Endothelial cell of umbilical vein (primary cell): Measurements from ENCODE around the gene SLC27A2. TPM values are rescaled to one million over a fixed set of nuclear protein-coding genes. Genes with fewer than 3 reads are reported as not detected.

Experiments
- BruUV-seq: library from RNA; stranded (reverse); fragments of 400-500 nt; replicated peaks from 2 replicates; lab custom pipeline; 2021; lab: Mats Ljungman, UMichigan
- CTCF ChIA-PET: fragments of 300-600, 350-600 bp; sonication (Branson Sonifier 250); formaldehyde crosslinking; loops from one replicate; lab custom pipeline; 2021; ENCODE audit warnings: antibody characterized with exemption, inconsistent platforms; lab: Charles Lee
- POLR2A ChIA-PET: fragments of 300-600, 350-600 bp; sonication (Branson Sonifier 250); formaldehyde crosslinking; loops from one replicate; lab custom pipeline; 2021; ENCODE audit warnings: antibody characterized with exemption, inconsistent platforms; lab: Charles Lee
- DNase-seq: peaks from one replicate; pipeline ENCODE4 v3.0.0-alpha.2; 2011; ENCODE audit warnings: low read depth, low spot score
- FAIRE-seq: peaks from 2 replicates; lab custom pipeline; 2011; peaks lifted over from hg19 to GRCh38; lab: Jason Lieb, UNC
- H2AFZ ChIP-seq: 2 replicates; pipeline ENCODE4 v1.6.0; 2012; ENCODE audit warnings: low read depth, low read length, control low read depth, inconsistent platforms
- H3K27ac ChIP-seq: 2 replicates; pipeline ENCODE4 v1.5.1; 2011; ENCODE audit warnings: low read depth, mild to moderate bottlenecking, control low read depth, low read length, moderate library complexity; ENCODE audit not compliant: insufficient read depth
- H3K27me3 ChIP-seq, 2 experiments: 2 replicates each; pipeline versions ENCODE4 v1.6.0 to v1.6.1; 2011; ENCODE audit warnings: low read length in 2 of 2, mixed read lengths in 1 of 2; ENCODE audit not compliant: control insufficient read depth in 2 of 2, insufficient read depth in 2 of 2
- H3K36me3 ChIP-seq, 2 experiments: 2 replicates in 1 of 2; 3 replicates in 1 of 2; pipeline ENCODE4 v1.5.1; 2011; ENCODE audit warnings: low read length in 2 of 2, mild to moderate bottlenecking in 1 of 2, moderate library complexity in 1 of 2; ENCODE audit not compliant: control insufficient read depth in 2 of 2, insufficient read depth in 2 of 2; ENCODE audit errors: extremely low read depth in 1 of 2
- H3K4me1 ChIP-seq: 3 replicates; pipeline ENCODE4 v1.5.1; 2011; ENCODE audit warnings: mild to moderate bottlenecking, low read length; ENCODE audit not compliant: control insufficient read depth, insufficient read depth; ENCODE audit errors: extremely low read depth
- H3K4me2 ChIP-seq: 2 replicates; pipeline ENCODE4 v1.6.1; 2011; ENCODE audit warnings: low read length, control low read depth, mixed read lengths; ENCODE audit not compliant: insufficient read depth
- H3K4me3 ChIP-seq, 3 experiments: fragments of 200-600 bp in 1 of 3; sonication (generic), shearing (Covaris generic) in 1 of 3; replicated peaks in 1 of 3; 2 replicates each; pipeline ENCODE4 v1.5.1; 2011 to 2016; ENCODE audit warnings: control low read depth in 3 of 3, low read length in 3 of 3, mild to moderate bottlenecking in 2 of 3, inconsistent platforms in 1 of 3, low read depth in 1 of 3, moderate library complexity in 1 of 3; ENCODE audit not compliant: insufficient read depth in 1 of 3
- H3K79me2 ChIP-seq: 2 replicates; pipeline ENCODE4 v1.6.0; 2012; ENCODE audit warnings: low read length, inconsistent platforms; ENCODE audit not compliant: control insufficient read depth, insufficient read depth
- H3K9ac ChIP-seq: replicated peaks from 2 replicates; pipeline ENCODE3; 2011; ENCODE audit warnings: low read length, control low read depth; ENCODE audit not compliant: insufficient read depth; ENCODE audit errors: extremely low read depth
- H3K9me1 ChIP-seq: replicated peaks from 3 replicates; pipeline ENCODE4 v1.6.0; 2011; ENCODE audit warnings: mild to moderate bottlenecking, low read length; ENCODE audit not compliant: control insufficient read depth, insufficient read depth; ENCODE audit errors: extremely low read depth
- H3K9me3 ChIP-seq: replicated peaks from 2 replicates; pipeline ENCODE4 v1.5.1; 2012; ENCODE audit warnings: low read length, inconsistent platforms; ENCODE audit not compliant: control insufficient read depth, insufficient read depth
- H4K20me1 ChIP-seq: replicated peaks from 2 replicates; pipeline ENCODE3; 2011; ENCODE audit warnings: mild to moderate bottlenecking, low read length; ENCODE audit not compliant: control insufficient read depth, insufficient read depth; ENCODE audit errors: extremely low read depth
- EZH2 ChIP-seq: IDR thresholded peaks from 2 replicates; pipeline ENCODE4 v1.6.1; 2012; ENCODE audit warnings: borderline replicate concordance, low read depth, mild to moderate bottlenecking, moderate library complexity, low read length, inconsistent platforms; ENCODE audit not compliant: severe bottlenecking
- FOS ChIP-seq: IDR thresholded peaks from 2 replicates; pipeline ENCODE4 v1.6.1; 2011; ENCODE audit warnings: mild to moderate bottlenecking, low read length, moderate library complexity, borderline replicate concordance; ENCODE audit not compliant: insufficient read depth
- GATA2 ChIP-seq: IDR thresholded peaks from 2 replicates; pipeline ENCODE4 v1.7.0; 2011; ENCODE audit warnings: low read depth, mild to moderate bottlenecking, moderate library complexity, mixed read lengths, low read length; ENCODE audit not compliant: insufficient read length, insufficient read depth
- JUN ChIP-seq: IDR thresholded peaks from 2 replicates; pipeline ENCODE4 v1.6.1; 2011; ENCODE audit warnings: borderline replicate concordance, low read depth; ENCODE audit not compliant: insufficient read length, insufficient read depth
- MYC ChIP-seq: IDR thresholded peaks from one replicate; pipeline ENCODE4 v1.6.1; 2011; ENCODE audit warnings: mild to moderate bottlenecking, low read depth, low read length
- POLR2A ChIP-seq: IDR thresholded peaks from 2 replicates; pipeline ENCODE4 v1.6.1; 2012; ENCODE audit warnings: low read depth, mild to moderate bottlenecking, control low read depth, low read length
- POLR2AphosphoS5 ChIP-seq: IDR thresholded peaks from 2 replicates; pipeline ENCODE4 v1.6.1; 2012; ENCODE audit warnings: low read depth, mild to moderate bottlenecking, control low read depth, low read length, moderate library complexity; ENCODE audit not compliant: insufficient read depth
- dilution Hi-C: fragments of 300-500 bp; cut with MboI; formaldehyde crosslinking; loops from one replicate; pipeline ENCODE4 v1.15.0; 2019; ENCODE audit warnings: low sequenced_read_pairs; ENCODE audit not compliant: extremely low pct_ligation_motif_present
- intact Hi-C: fragments of 100-400 bp; cut with micrococcal nuclease; formaldehyde crosslinking; loops from one replicate; pipeline ENCODE4 v1.10.0; 2022
- polyA plus RNA-seq, 4 experiments: library from polyadenylated mRNA; depleted of rRNA in 3 of 4; stranded (reverse) in 3 of 4; unstranded in 1 of 4; fragments of >200 nt; gene quantifications; 2 replicates each; pipeline versions ENCODE4 v1.2.1 to v1.2.3, GENCODE V29; 2011 to 2012; ENCODE audit warnings: missing spikeins in 1 of 4
- total RNA-seq: library from RNA; stranded (reverse); gene quantifications from 2 replicates; pipeline ENCODE4 v1.2.3, GENCODE V29; 2021
- TF ChIP-seq, protein P1 (sequence below), 2 donors: IDR thresholded peaks; 1 replicate in 1 of 2; 2 replicates in 1 of 2; pipeline ENCODE4 v1.5.1; 2011; ENCODE audit warnings: low read length in 2 of 2, mild to moderate bottlenecking in 2 of 2, moderate library complexity in 2 of 2, control low read depth in 1 of 2, inconsistent platforms in 1 of 2, low read depth in 1 of 2; ENCODE audit not compliant: insufficient read depth in 1 of 2; ENCODE audit errors: extremely low read depth in 1 of 2
- TF ChIP-seq, protein P2 (sequence below): IDR thresholded peaks from 2 replicates; pipeline ENCODE4 v1.6.1; 2011; ENCODE audit not compliant: insufficient read depth, insufficient read length

The SLC27A2 gene
- total and polyA plus RNA-seq, 2 donors (not counting 3 experiments of a cell fraction or from before 2014, with no cell fraction given): not detected

DNA sequence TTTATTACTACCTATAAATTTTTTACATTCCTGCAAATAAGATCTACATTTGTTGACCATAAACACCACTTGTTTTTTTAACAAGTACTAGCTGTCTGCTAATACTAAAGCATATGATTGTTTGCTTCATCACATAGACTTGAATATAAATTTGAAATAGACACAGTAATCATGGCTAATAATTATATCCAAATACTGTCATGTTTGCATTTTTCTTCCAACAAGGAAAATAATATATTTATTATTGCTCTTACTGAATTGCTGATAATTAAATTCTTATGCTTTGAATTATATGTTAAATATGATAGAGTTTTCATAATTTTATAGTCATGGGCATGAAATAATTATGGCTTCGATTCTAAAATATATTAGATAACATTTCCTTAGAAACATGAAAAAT is 43.1 kb downstream of the SLC27A2 start:
- no peak for FAIRE-seq
- H3K4me3 ChIP-seq: no peak overlapping the region
- H4K20me1 ChIP-seq: no peaks in the 10 kb centered on the region
- no TSS peak for BruUV-seq
- H3K27ac ChIP-seq: no peak overlapping the region
- TF ChIP-seq MYC (no peak), POLR2A (no peak), FOS (no peak), POLR2AphosphoS5 (no peak), GATA2 (no peak), EZH2 (no peak), JUN (no peak)
- TF ChIP-seq, protein P1, sequence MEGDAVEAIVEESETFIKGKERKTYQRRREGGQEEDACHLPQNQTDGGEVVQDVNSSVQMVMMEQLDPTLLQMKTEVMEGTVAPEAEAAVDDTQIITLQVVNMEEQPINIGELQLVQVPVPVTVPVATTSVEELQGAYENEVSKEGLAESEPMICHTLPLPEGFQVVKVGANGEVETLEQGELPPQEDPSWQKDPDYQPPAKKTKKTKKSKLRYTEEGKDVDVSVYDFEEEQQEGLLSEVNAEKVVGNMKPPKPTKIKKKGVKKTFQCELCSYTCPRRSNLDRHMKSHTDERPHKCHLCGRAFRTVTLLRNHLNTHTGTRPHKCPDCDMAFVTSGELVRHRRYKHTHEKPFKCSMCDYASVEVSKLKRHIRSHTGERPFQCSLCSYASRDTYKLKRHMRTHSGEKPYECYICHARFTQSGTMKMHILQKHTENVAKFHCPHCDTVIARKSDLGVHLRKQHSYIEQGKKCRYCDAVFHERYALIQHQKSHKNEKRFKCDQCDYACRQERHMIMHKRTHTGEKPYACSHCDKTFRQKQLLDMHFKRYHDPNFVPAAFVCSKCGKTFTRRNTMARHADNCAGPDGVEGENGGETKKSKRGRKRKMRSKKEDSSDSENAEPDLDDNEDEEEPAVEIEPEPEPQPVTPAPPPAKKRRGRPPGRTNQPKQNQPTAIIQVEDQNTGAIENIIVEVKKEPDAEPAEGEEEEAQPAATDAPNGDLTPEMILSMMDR (IDR thresholded peaks at IDR 0.05; ENCODE audit: extremely low read depth in 1 of 2, insufficient read depth in 1 of 2, low read depth in 1 of 2, low read length in 2 of 2): no peak
- TF ChIP-seq, protein P2, sequence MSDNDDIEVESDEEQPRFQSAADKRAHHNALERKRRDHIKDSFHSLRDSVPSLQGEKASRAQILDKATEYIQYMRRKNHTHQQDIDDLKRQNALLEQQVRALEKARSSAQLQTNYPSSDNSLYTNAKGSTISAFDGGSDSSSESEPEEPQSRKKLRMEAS: no peak
- H3K9me3 ChIP-seq: no peaks in the 10 kb centered on the region
- no peak overlapping the region for H3K4me2 ChIP-seq
- no peaks in the 10 kb centered on the region for H3K9me1 ChIP-seq
- peaks cover 2 to 3% of the 10 kb centered on the region in 2 experiments for H3K27me3 ChIP-seq
- dilution Hi-C loops (no loop called here), intact Hi-C loops (no loop called here)
- H3K4me1 ChIP-seq: no peaks in the 10 kb centered on the region
- H3K9ac ChIP-seq: no peak overlapping the region
- POLR2A ChIA-PET: no interaction called here
- CTCF ChIA-PET: interaction anchor here (0.9 kb wide), 1 partner anchor 12 kb away, joined by 3 read pairs; no protein-coding TSS in a partner anchor
- H3K36me3 ChIP-seq: no peaks in the 10 kb centered on the region
- DNase-seq: no peak
- H2AFZ ChIP-seq: no peak overlapping the region
- no peaks in the 10 kb centered on the region for H3K79me2 ChIP-seq
